Measurements from ENCODE around the gene PRSS16.

Gene PRSS16

DNA sequence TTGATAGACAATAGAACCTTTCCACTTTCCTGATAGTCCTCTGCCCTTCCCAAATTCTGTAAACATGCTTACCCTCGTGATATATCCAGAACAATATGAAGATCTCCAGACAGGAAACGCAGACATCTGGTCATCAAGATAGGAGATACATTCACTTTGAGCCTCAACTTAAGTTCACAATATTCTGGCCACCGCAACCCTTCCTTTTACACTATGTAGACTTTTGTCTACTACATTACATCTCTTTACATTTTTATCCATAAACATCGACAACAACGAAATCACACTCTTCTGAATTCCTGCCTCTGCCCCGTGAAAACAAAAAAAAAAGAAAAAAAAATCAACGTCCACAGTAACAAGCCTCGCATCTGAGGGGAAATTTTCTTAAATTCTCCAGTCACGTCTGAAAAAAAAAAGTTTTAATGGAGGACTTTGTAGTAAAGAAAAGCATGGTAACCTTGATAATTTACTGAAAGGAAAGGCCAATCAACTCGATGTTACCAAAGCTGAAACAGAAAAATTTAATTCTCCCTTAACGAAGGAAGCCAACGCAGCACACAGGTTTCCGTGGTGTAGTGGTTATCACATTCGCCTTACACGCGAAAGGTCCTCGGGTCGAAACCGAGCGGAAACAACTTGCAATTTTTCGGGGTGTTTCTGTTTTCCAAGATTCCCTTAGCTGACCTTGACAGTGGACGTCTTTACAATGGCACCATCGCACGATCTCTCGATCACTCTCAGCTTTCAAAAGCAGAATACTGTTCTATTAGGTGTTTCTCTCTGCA is 42.8 kb downstream of the PRSS16 start:
- no peak overlapping the region for H3K9ac ChIP-seq
- no peak overlapping the region for H3K4me3 ChIP-seq (IDR thresholded peaks at IDR 0.05; ENCODE audit: insufficient read depth, low read depth, low read length)
- no peaks in the 10 kb centered on the region for H4K20me1 ChIP-seq (ENCODE audit: insufficient read depth)
- no peaks in the 10 kb centered on the region for H3K79me2 ChIP-seq (ENCODE audit: insufficient read depth, low read depth)
- no peak overlapping the region for H3K4me2 ChIP-seq
- H3K36me3 ChIP-seq (ENCODE audit: insufficient read depth) = no peaks in the 10 kb centered on the region
- no peak overlapping the region for H3K27ac ChIP-seq
- H2AFZ ChIP-seq (ENCODE audit: low read depth) = no peak overlapping the region
- H3K27me3 ChIP-seq (ENCODE audit: insufficient read depth, low read depth) = no peaks in the 10 kb centered on the region
- no peaks in the 10 kb centered on the region for H3K4me1 ChIP-seq (ENCODE audit: low read depth, poor library complexity, severe bottlenecking)
- TF ChIP-seq, protein P1, sequence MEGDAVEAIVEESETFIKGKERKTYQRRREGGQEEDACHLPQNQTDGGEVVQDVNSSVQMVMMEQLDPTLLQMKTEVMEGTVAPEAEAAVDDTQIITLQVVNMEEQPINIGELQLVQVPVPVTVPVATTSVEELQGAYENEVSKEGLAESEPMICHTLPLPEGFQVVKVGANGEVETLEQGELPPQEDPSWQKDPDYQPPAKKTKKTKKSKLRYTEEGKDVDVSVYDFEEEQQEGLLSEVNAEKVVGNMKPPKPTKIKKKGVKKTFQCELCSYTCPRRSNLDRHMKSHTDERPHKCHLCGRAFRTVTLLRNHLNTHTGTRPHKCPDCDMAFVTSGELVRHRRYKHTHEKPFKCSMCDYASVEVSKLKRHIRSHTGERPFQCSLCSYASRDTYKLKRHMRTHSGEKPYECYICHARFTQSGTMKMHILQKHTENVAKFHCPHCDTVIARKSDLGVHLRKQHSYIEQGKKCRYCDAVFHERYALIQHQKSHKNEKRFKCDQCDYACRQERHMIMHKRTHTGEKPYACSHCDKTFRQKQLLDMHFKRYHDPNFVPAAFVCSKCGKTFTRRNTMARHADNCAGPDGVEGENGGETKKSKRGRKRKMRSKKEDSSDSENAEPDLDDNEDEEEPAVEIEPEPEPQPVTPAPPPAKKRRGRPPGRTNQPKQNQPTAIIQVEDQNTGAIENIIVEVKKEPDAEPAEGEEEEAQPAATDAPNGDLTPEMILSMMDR (conservative IDR thresholded peaks at IDR 0.05; ENCODE audit: low read depth, low read length) = no peak

DNA sequence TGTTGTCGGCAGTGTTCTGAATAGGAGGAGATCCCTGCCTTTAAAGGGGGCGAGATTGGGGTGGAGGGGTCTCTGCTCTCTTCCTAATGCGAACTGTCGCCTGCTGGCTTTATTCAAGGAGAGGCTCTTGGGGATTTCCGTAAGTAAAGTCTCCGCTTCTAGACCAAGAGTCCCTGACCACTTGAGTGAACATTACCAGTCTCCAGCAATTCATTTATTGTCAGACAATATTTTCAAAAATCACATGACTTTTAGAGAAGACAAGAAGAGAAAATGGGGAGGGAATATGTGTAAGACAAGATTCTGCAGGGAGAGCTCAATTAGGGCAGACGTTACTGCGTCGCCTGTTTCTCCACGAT is 43.3 kb downstream of the PRSS16 start:
- H3K27me3 ChIP-seq (ENCODE audit: insufficient read depth, low read depth) = no peaks in the 10 kb centered on the region
- TF ChIP-seq, protein P1 (conservative IDR thresholded peaks at IDR 0.05; ENCODE audit: low read depth, low read length) = no peak
- H3K79me2 ChIP-seq (ENCODE audit: insufficient read depth, low read depth) = no peaks in the 10 kb centered on the region
- H2AFZ ChIP-seq (ENCODE audit: low read depth) = no peak overlapping the region
- no peaks in the 10 kb centered on the region for H3K4me1 ChIP-seq (ENCODE audit: low read depth, poor library complexity, severe bottlenecking)
- H3K9ac ChIP-seq = no peak overlapping the region
- H3K4me2 ChIP-seq = no peak overlapping the region
- no peaks in the 10 kb centered on the region for H3K36me3 ChIP-seq (ENCODE audit: insufficient read depth)
- H3K27ac ChIP-seq = no peak overlapping the region
- H4K20me1 ChIP-seq (ENCODE audit: insufficient read depth) = no peaks in the 10 kb centered on the region
- no peak overlapping the region for H3K4me3 ChIP-seq (IDR thresholded peaks at IDR 0.05; ENCODE audit: insufficient read depth, low read depth, low read length)

DNA sequence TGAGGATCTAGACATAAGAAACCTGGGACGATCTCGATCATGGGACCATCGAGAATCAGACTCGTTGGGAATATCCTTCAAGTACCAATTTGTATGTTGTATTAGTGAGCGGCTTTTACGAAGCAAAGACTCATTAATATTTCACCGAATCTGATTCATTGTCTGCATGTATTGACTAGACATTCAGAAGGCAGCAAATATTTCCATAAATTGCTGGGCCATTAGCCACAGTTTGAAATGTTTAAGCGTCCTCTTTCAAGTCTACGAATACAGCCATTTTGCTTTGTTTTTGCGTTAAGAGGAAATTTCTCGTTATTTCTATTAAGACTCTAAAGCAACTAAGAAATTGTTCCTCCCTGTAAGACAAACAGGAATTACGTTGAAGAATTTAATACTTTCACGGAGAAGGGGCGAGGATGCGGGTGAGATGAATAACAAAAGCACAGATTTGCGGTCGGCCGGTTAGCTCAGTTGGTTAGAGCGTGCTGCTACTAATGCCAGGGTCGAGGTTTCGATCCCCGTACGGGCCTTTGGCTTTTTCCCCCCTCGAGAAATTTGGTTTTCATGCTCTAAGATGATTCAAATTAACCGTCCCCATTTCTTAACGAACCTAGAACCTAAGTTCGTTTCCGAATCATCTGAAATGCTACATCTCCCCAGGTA is 46.1 kb downstream of the PRSS16 start:
- H3K79me2 ChIP-seq (ENCODE audit: insufficient read depth, low read depth) = no peaks in the 10 kb centered on the region
- H3K27ac ChIP-seq = no peak overlapping the region
- TF ChIP-seq, protein P1 (conservative IDR thresholded peaks at IDR 0.05; ENCODE audit: low read depth, low read length) = no peak
- H4K20me1 ChIP-seq (ENCODE audit: insufficient read depth) = no peaks in the 10 kb centered on the region
- H2AFZ ChIP-seq (ENCODE audit: low read depth) = no peak overlapping the region
- no peaks in the 10 kb centered on the region for H3K4me1 ChIP-seq (ENCODE audit: low read depth, poor library complexity, severe bottlenecking)
- H3K4me2 ChIP-seq = no peak overlapping the region
- no peak overlapping the region for H3K4me3 ChIP-seq (IDR thresholded peaks at IDR 0.05; ENCODE audit: insufficient read depth, low read depth, low read length)
- no peaks in the 10 kb centered on the region for H3K27me3 ChIP-seq (ENCODE audit: insufficient read depth, low read depth)
- no peak overlapping the region for H3K9ac ChIP-seq
- H3K36me3 ChIP-seq (ENCODE audit: insufficient read depth) = no peaks in the 10 kb centered on the region

DNA sequence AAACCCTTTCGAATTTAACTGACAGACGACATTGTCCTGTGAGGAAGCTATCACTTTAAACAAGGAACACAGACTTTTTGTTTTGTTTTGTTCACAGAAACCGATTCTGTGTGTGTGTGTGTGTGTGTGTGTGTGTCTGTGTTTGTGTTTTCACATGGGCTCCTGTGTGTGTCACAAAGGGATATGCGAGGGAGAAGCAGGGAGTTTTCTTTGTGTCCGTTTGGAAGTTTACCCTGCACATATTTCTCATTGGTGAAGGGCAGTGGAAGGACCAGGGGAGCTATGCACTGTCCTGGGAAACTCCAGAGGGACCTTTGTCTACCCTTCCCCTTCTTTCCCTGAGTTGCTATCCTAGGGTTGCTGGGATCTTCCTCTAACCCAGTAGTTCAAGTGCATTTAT is 46.9 kb downstream of the PRSS16 start:
- no peaks in the 10 kb centered on the region for H3K4me1 ChIP-seq (ENCODE audit: low read depth, poor library complexity, severe bottlenecking)
- no peak overlapping the region for H3K27ac ChIP-seq
- no peak overlapping the region for H3K9ac ChIP-seq
- no peak overlapping the region for H3K4me2 ChIP-seq
- H3K27me3 ChIP-seq (ENCODE audit: insufficient read depth, low read depth) = no peaks in the 10 kb centered on the region
- H3K79me2 ChIP-seq (ENCODE audit: insufficient read depth, low read depth) = no peaks in the 10 kb centered on the region
- no peaks in the 10 kb centered on the region for H4K20me1 ChIP-seq (ENCODE audit: insufficient read depth)
- H2AFZ ChIP-seq (ENCODE audit: low read depth) = no peak overlapping the region
- H3K4me3 ChIP-seq (IDR thresholded peaks at IDR 0.05; ENCODE audit: insufficient read depth, low read depth, low read length) = no peak overlapping the region
- TF ChIP-seq, protein P1 (conservative IDR thresholded peaks at IDR 0.05; ENCODE audit: low read depth, low read length) = no peak
- H3K36me3 ChIP-seq (ENCODE audit: insufficient read depth) = no peaks in the 10 kb centered on the region
